Fibroblast of peridontal ligament (primary cell): ENCODE measurements around the gene TMED10.
A peak's percentile ranks its signal among the peaks of the same experiment; 100 is the strongest.
"Not testable (repeated sequence)": the region's sequence is repeated elsewhere in the genome, so short reads cannot be mapped to it uniquely, and the experiment has no call there.

Source experiments
- DNase-seq: peaks from one replicate; pipeline ENCODE4 v3.0.0-alpha.2; 2010; ENCODE audit errors: extremely low read depth

TMED10 gene

GRCh38 chr14:75191100-75191499 lies 14.7 kb upstream of the TMED10 start:
- DNase-seq = no peak

- no peak for DNase-seq
Measured at GRCh38 chr14:75190023-75190422, 13.6 kb upstream of the TMED10 start.

GRCh38 chr14:75188520-75189268 lies 12.3 kb upstream of the TMED10 start:
- no peak for DNase-seq

GRCh38 chr14:75188086-75188485 lies 11.7 kb upstream of the TMED10 start:
- no peak for DNase-seq

- no peak for DNase-seq
Measured at GRCh38 chr14:75186953-75187352, 10.5 kb upstream of the TMED10 start.

GRCh38 chr14:75185251-75186040 lies 9.0 kb upstream of the TMED10 start:
- no peak for DNase-seq

- DNase-seq = peak; percentile 75
Measured at GRCh38 chr14:75184492-75184891, 8.1 kb upstream of the TMED10 start.

GRCh38 chr14:75184039-75184438 lies 7.6 kb upstream of the TMED10 start:
- DNase-seq = no peak

GRCh38 chr14:75183225-75183624 lies 6.8 kb upstream of the TMED10 start:
- no peak for DNase-seq

GRCh38 chr14:75182821-75183220 lies 6.4 kb upstream of the TMED10 start:
- DNase-seq = peak; percentile 87

- not testable (repeated sequence) for DNase-seq
Measured at GRCh38 chr14:75182163-75182562, 5.8 kb upstream of the TMED10 start.

- peak; percentile 7 for DNase-seq
Measured at GRCh38 chr14:75181293-75182062, 5.1 kb upstream of the TMED10 start.

GRCh38 chr14:75175677-75176141 lies 703 bp downstream of the TMED10 start:
- peak; percentile 25 for DNase-seq

GRCh38 chr14:75174066-75174465 lies 2.3 kb downstream of the TMED10 start:
- DNase-seq = no peak

GRCh38 chr14:75170772-75171171 lies 5.6 kb downstream of the TMED10 start:
- DNase-seq = no peak

- DNase-seq = no peak
Measured at GRCh38 chr14:75168586-75169335, 7.7 kb downstream of the TMED10 start.

GRCh38 chr14:75167325-75167724 lies 9.1 kb downstream of the TMED10 start:
- no peak for DNase-seq

- peak; percentile 30 for DNase-seq
Measured at GRCh38 chr14:75165586-75166391, 10.6 kb downstream of the TMED10 start.

GRCh38 chr14:75164809-75165208 lies 11.6 kb downstream of the TMED10 start:
- DNase-seq = no peak

- DNase-seq = no peak
Measured at GRCh38 chr14:75163677-75164076, 12.7 kb downstream of the TMED10 start.

GRCh38 chr14:75162631-75163030 lies 13.8 kb downstream of the TMED10 start:
- no peak for DNase-seq
